Stimulated activated naive CD8-positive, alpha-beta T cell treated with anti-CD3 and anti-CD28 coated beads, Interleukin-15, Interleukin-2, amounts not matched to agents 100 ng/mL and 50 ng/mL, for 24 hours (primary cell): ENCODE results near the gene ASB13.
A peak's percentile ranks its signal among the peaks of the same experiment; 100 is the strongest.
"Not testable (repeated sequence)": the region's sequence is repeated elsewhere in the genome, so short reads cannot be mapped to it uniquely, and the experiment has no call there.

Experiments
- H3K27ac Mint-ChIP-seq: one replicate; pipeline ENCODE4 v1.8.0; 2021; ENCODE audit warnings: mild to moderate bottlenecking, mixed read lengths
- H3K27me3 Mint-ChIP-seq: one replicate; pipeline ENCODE4 v1.8.0; 2021; ENCODE audit warnings: mixed read lengths
- H3K36me3 Mint-ChIP-seq: one replicate; pipeline ENCODE4 v1.8.0; 2021; ENCODE audit warnings: low read depth, mixed read lengths
- H3K4me1 Mint-ChIP-seq: one replicate; pipeline ENCODE4 v1.8.0; 2021; ENCODE audit warnings: low read depth, mixed read lengths
- H3K4me3 Mint-ChIP-seq: one replicate; pipeline ENCODE4 v1.8.0; 2021; ENCODE audit warnings: mild to moderate bottlenecking, mixed read lengths
- H3K9me3 Mint-ChIP-seq: one replicate; pipeline ENCODE4 v1.8.0; 2021; ENCODE audit warnings: mixed read lengths

The ASB13 gene

DNA sequence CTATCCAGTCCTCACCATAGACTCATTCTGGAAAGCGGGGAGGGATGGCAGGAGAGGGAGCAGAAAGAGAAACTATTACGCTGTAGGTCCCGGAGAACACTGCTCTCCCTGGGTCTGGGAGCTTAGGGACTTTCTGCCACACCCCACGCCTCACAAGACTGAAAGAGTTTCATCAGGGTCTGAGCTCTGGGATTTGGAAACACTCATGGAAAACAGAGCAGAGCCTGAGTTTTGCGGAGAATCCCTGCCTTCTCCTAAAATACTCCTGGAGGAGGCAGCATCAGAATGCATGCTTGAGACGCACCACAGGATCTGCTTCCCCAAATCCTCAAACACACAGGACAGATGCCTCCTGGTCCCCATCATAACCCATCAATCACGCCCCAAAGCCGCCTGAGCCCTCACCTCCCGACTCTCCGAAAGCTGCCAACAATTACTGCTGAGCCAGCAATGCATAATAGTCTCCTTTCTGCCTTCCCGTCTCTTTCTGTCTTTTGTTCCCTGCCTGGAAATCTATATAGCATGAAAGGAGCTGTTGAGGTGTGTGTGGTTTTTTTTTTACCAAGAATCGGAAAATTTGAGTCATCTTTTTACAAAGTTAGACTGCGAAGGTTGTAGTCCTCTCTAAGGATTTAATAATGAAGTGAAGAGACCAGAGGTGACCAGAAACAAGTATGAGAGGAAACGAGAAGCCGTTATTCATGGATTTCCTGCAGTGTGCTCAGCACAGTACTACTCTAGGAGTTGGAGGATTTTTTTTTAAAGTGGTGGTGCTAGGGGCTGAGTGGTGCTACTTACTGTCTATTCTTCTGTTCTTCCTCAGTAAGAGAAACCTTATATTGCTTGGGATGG, 37.7 kb downstream of the ASB13 start:
- Mint-ChIP-seq H3K4me1 (peaks cover 21% of the 10 kb centered on the region), H3K27me3 (peaks cover 8% of the 10 kb centered on the region), H3K9me3 (no peaks in the 10 kb centered on the region), H3K36me3 (no peaks in the 10 kb centered on the region), H3K27ac (peak overlapping the region; percentile 82), H3K4me3 (peak overlapping the region; percentile 57)

DNA sequence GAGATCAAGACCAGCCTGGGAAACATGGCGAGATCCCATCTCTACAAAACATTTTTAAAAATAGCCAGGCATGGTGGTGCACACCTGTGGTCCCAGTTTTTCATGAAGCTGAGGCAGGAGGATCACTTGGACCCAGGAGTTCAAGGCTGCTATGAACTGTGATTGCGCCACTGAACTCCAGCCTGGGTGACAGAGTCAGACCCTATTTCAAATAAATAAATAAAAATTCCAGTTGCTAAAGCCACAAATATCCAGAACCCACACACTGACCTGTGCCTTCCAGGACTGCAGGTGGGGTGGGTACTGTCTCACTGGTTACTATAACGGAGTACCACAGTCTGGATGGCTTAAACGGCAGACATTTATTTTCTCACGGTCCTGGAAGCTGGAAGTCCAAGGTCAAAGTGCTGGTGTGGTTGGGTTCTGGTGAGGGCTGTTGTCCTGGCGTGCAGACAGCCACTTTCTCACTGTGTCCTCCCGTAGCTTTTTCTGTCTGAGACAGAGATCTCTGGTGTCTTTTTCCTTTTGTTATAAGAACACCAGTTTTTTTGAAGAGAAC, 38.8 kb downstream of the ASB13 start:
- Mint-ChIP-seq H3K9me3 (no peaks in the 10 kb centered on the region), H3K27me3 (peaks cover 8% of the 10 kb centered on the region), H3K4me1 (peaks cover 21% of the 10 kb centered on the region), H3K4me3 (no peak overlapping the region), H3K36me3 (no peaks in the 10 kb centered on the region), H3K27ac (no peak overlapping the region)

DNA sequence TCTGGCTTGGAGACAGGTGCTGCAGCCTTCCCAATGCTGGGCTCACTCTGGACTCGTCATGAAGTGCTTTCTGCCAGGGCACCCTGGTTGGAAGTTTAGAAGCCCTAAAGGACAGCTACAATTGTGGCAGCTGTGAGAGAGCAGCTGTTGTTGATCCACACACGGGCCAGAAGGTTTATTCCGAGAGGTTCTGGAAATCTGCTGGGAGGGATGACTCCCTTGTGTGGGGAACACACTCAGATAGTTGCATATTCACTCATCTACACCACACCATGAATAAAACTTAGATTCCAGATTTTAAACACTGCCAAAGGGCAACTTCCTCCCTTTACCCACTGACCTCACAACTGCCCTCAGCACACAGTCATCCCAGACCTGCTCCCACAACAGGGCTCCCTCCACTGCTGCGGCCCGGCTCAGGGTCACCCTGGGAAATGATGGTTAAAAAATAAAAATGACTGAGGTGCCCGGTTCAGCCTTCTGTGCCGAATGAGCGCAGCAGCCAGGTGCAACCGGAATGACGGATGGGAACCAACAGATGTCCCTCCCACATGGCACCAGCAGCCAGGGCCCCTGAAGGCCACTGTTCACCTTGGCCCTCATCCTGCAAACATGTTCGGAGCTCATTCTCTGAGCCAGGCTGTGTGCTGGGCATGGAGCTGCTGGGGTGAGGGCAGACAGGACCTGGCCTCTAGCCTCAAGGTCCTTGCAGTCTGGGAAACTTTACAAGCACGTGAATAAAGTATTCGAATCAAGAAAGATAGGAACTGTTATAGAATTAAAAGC, 40.2 kb downstream of the ASB13 start:
- H3K36me3 Mint-ChIP-seq = no peaks in the 10 kb centered on the region
- H3K27ac Mint-ChIP-seq = no peak overlapping the region
- H3K4me1 Mint-ChIP-seq = peaks cover 21% of the 10 kb centered on the region
- H3K4me3 Mint-ChIP-seq = no peak overlapping the region
- no peaks in the 10 kb centered on the region for H3K9me3 Mint-ChIP-seq
- H3K27me3 Mint-ChIP-seq = peaks cover 8% of the 10 kb centered on the region

DNA sequence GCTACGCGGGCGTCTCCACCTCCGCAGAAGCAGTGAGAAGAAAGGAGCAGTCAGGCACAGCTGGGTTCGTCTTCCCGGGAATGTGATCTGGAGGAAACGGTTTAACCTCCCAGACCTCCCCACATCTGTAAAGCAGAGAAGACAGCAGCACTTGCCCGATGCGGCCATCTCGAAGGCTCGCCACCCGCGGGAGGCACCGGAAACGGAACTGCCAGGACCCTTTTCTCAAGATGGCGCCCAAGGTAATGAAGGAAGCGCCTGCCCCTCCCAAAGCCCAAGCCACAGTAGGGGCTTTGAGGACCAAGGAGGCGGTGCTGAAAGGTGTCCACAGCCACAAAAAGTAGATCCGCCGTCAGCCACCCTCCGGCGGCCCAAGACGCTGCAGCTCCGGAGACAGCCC, 41.7 kb downstream of the ASB13 start:
- peaks cover 8% of the 10 kb centered on the region for H3K27me3 Mint-ChIP-seq
- no peaks in the 10 kb centered on the region for H3K9me3 Mint-ChIP-seq
- peaks cover 17% of the 10 kb centered on the region for H3K4me1 Mint-ChIP-seq
- no peak overlapping the region for H3K4me3 Mint-ChIP-seq
- H3K27ac Mint-ChIP-seq = no peak overlapping the region
- H3K36me3 Mint-ChIP-seq = no peaks in the 10 kb centered on the region

DNA sequence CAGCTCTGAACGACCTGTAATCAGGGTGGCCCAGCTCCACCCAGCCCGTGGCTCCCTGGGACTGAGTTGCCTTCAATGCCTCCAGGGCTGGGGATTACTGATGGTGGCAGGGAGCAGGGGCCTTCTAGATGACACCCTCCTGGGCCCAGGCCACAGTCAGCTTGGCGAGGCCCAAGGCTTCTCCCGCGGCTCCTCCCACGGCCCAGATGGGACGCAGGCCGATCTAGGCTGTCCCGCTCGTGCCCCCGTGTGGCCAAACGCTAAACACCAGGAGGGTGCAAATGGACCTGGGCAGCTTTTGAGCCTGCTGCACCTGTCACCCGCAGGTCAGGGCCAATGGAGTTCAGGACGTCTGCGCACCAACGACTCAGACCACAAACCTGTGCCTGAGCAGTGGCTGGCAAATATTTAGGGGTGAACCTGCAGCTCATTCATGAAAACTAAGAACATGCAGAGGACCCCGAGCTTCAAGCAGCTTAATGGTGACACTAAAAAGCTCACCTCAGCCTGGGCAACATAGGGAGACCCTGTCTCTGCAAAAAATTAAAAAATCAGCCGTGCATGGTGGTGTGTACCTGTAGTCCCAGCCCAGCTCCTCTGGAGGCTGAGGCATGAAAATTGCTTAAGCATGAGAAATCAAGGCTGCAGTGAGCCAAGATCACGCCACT, 43.2 kb downstream of the ASB13 start:
- Mint-ChIP-seq H3K27ac (no peak overlapping the region), H3K27me3 (peaks cover 3% of the 10 kb centered on the region), H3K9me3 (no peaks in the 10 kb centered on the region), H3K4me3 (no peak overlapping the region), H3K36me3 (no peaks in the 10 kb centered on the region), H3K4me1 (peaks cover 3% of the 10 kb centered on the region)

DNA sequence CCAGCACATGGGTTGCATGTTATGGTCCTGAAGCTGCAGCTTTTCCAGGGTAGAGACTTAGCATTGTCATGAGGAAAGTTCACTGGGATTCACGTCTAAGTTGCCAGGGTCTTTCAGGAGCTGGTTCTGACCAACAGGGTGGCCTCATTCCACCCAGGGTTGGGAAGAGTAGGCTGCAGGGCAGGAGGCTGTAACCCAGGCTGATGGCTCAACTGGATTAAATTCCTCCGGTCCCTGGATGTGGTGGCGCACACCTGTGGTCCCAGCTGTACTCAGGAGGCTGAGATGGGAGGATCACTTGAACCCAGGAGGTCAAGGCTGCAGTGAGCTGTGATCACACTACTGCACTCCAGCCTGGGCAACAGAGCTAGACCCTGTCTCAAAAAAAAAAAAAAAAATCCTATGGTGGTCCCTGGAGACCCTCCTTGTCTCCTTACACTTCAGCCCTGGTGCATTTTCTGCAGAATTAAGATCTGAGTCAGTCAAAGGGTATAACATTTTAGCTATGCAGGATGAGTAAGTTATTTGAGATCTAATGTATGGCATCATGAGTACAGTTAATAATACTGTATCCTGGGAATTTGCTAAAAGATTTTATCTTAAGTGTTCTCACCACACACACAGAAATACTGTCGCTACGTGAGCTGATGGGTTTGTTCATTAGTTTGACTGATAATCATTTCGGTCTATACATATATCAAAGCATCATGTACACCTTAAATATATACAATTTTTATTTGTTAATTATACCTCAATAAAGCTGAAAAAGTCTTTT, 44.0 kb downstream of the ASB13 start:
- no peaks in the 10 kb centered on the region for H3K4me1 Mint-ChIP-seq
- H3K4me3 Mint-ChIP-seq = no peak overlapping the region
- no peaks in the 10 kb centered on the region for H3K27me3 Mint-ChIP-seq
- H3K27ac Mint-ChIP-seq = no peak overlapping the region
- H3K36me3 Mint-ChIP-seq = no peaks in the 10 kb centered on the region
- H3K9me3 Mint-ChIP-seq = no peaks in the 10 kb centered on the region

DNA sequence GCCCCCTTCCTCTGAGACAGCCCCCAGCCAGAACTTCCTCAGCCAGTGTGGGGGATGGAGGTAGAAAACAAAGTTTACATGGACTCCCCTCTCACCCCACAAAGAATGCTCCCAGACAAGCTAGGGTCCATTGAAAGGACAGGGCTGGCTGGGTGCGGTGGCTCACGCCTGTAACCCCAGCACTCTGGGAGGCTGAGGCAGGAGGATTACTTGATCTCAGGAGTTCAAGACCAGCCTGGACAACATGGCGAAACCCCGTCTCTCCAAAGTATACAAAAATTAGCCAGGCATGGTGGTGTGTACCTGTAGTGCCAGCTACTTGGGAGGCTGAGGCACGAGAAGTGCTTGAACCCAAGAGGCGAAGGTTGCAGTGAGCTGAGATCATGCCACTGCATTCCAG, 45.0 kb downstream of the ASB13 start:
- not testable (repeated sequence) for H3K9me3 Mint-ChIP-seq, H3K36me3 Mint-ChIP-seq, H3K27me3 Mint-ChIP-seq, H3K27ac Mint-ChIP-seq, H3K4me3 Mint-ChIP-seq, H3K4me1 Mint-ChIP-seq

DNA sequence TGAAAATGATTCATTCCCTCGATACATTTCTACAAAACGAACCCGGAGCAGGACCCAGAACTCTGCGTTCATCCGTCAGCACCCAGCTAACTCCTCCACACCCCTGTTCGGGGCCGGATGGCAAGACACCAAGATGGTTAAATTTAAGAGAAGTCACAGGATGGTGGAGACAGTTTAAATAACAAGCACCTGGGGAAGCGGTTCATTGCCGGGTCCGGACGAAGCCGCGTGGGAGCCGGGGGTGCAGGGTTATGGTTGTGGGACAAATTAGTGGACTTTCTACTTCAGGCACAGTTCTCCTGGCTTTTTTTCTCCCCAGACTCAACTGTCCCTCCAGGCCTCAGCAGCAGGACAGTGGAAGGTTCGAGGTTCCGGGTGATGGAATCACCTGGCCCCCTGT, 45.4 kb downstream of the ASB13 start:
- no peaks in the 10 kb centered on the region for H3K4me1 Mint-ChIP-seq
- H3K4me3 Mint-ChIP-seq = no peak overlapping the region
- H3K36me3 Mint-ChIP-seq = no peaks in the 10 kb centered on the region
- H3K9me3 Mint-ChIP-seq = no peaks in the 10 kb centered on the region
- H3K27ac Mint-ChIP-seq = no peak overlapping the region
- no peaks in the 10 kb centered on the region for H3K27me3 Mint-ChIP-seq

DNA sequence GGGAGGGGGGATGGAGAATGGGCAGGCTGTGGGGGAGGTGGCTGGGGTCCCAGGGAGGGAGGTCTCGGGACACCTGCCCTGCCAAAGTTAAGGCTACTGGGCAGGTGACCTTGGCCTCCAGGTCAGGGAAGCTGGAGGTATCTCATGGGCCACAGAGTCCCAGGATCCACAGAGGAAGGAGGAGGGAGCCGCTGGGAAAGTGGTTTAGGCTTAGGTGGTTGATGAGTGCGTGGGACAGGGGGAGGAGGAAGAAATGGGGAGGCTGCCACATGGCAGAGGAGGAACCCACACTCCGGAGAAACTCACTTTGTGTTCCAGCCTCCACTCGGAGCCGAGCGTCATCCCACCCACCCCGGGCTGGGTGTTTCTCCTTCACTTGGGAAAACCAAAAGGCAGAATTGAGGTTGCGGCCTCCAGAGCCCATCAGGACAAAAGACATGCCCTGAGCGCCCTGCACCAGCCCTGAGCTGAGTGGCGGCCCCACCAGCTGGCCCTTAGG, 46.1 kb downstream of the ASB13 start:
- no peaks in the 10 kb centered on the region for H3K36me3 Mint-ChIP-seq
- H3K27me3 Mint-ChIP-seq = no peaks in the 10 kb centered on the region
- no peak overlapping the region for H3K4me3 Mint-ChIP-seq
- H3K4me1 Mint-ChIP-seq = no peaks in the 10 kb centered on the region
- no peaks in the 10 kb centered on the region for H3K9me3 Mint-ChIP-seq
- H3K27ac Mint-ChIP-seq = no peak overlapping the region

DNA sequence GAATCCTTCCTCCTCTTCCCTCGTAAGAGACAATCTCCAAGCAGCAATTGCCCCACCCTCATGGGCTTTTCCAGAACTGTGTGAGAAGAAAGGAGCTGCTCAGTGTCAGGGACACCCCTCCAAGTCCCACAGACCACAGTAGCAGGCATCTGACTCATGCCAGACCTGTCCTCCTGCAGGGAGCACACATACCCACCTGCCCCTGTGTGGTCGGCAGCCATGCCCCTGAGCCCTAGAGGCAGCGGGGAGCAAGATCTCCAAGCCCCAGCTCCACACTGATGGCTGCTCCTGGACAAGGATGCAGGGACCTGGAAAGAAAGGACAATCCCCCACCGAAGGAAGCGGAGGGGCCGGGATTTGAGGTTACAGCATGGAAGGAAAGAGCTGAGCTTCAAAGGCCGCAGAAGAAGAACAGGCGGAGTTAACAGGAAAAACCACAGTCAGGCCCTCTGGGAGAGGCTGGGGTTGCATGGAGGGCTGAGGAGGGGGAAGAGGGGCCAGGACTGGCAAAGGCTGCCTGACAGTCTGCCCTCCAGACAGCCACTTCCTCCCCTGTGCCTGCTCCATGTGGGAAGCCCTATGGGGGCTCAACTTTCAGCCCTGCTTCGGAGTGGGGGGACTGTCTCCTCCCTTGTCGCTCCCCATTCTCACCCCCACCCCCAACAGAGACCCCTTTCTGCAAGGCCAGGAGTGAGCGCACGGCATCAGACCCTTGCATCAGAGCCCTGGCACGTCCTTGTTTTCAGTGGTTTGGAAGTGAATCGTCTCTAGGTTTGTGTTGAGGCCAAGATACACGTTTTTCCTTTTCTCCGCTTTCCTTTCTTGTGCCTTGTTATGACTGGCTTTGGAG, 46.8 kb downstream of the ASB13 start:
- H3K36me3 Mint-ChIP-seq = no peaks in the 10 kb centered on the region
- no peaks in the 10 kb centered on the region for H3K27me3 Mint-ChIP-seq
- H3K4me3 Mint-ChIP-seq = no peak overlapping the region
- no peaks in the 10 kb centered on the region for H3K4me1 Mint-ChIP-seq
- H3K27ac Mint-ChIP-seq = no peak overlapping the region
- no peaks in the 10 kb centered on the region for H3K9me3 Mint-ChIP-seq

DNA sequence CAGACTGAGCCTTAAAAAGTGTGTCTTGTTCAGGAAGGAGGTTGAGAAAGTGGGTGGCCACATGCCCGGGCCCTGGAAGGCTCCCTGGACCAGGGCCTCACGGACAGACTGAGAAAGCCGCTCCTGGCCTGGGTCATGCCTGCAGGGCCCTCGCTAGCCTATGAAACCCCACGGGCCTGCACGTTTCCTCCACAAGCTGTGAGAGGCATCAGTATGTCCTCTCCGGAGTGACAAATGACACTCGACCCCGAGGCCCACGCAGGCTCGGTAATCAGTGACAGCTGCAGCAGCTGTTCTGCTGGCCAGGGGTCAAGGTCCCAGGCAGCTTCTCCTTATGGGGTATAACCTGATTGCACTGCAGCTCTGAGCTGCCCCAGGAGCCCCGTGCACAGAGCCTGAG, 47.6 kb downstream of the ASB13 start:
- Mint-ChIP-seq H3K27me3 (no peaks in the 10 kb centered on the region), H3K36me3 (no peaks in the 10 kb centered on the region), H3K4me3 (no peak overlapping the region), H3K9me3 (no peaks in the 10 kb centered on the region), H3K4me1 (no peaks in the 10 kb centered on the region), H3K27ac (no peak overlapping the region)

DNA sequence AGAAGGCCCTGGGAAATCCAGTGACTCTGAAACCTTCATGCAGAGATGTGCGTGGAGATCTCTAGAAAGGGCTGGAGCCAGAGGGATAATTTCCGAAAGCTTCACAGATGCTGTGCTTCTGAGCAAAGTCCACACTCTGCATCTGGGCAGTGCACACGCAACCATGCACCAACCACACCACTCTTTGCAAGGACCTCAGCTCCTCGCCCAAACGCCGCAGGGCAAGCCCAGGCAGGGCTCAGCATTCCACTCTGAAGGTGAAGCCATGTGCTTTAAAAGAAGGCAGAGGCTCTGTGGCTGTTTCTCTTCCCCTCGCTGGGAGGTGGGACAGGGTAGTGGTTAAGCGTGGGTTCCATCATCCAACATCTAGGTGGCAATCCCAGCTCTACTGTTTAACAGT, 48.4 kb downstream of the ASB13 start:
- Mint-ChIP-seq H3K27ac (no peak overlapping the region), H3K4me1 (no peaks in the 10 kb centered on the region), H3K27me3 (no peaks in the 10 kb centered on the region), H3K36me3 (no peaks in the 10 kb centered on the region), H3K4me3 (no peak overlapping the region), H3K9me3 (no peaks in the 10 kb centered on the region)

DNA sequence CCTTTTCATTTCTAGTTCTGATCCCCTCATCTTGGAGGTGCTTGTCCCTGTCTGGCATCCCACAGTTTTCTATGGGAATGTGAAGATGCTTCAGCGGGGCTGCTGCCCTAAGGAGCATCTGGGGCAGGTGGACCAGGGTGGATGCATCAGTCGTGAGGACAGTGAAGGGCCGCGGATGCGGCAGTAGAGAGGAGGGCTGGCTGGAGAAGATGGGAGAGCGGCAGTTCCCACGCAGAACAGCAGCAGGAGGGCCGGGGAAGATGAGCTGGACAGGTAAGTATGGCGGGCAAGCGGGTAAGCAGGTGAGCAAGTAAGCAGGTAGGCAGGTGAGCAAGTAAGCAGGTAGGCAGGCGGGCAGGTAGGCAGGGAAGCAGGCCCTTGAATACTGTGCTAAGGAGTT, 48.9 kb downstream of the ASB13 start:
- H3K27ac Mint-ChIP-seq = no peak overlapping the region
- no peaks in the 10 kb centered on the region for H3K9me3 Mint-ChIP-seq
- H3K4me1 Mint-ChIP-seq = no peaks in the 10 kb centered on the region
- H3K36me3 Mint-ChIP-seq = no peaks in the 10 kb centered on the region
- H3K4me3 Mint-ChIP-seq = no peak overlapping the region
- H3K27me3 Mint-ChIP-seq = no peaks in the 10 kb centered on the region

DNA sequence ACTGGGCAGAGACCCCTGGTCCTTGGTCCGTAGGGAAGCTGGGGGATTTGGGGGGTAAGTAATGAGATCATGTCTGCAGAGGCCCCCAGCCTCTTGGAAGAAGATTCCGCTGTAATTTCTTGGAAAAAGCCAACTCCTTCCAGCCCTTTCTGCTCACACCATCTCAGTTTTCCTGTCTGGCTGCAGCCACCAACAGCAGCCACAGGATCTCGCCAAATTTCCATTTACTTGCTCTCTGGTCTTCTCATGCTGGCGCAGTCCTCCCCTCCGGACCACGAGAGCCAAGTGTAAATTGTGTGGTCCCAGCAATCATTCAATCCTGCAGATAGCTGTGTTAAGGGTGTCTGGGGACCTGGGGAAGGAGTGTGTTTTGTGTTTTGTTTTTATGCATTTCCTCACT, 49.6 kb downstream of the ASB13 start:
- no peak overlapping the region for H3K27ac Mint-ChIP-seq
- no peaks in the 10 kb centered on the region for H3K36me3 Mint-ChIP-seq
- no peaks in the 10 kb centered on the region for H3K9me3 Mint-ChIP-seq
- no peaks in the 10 kb centered on the region for H3K27me3 Mint-ChIP-seq
- H3K4me3 Mint-ChIP-seq = no peak overlapping the region
- no peaks in the 10 kb centered on the region for H3K4me1 Mint-ChIP-seq
